K562 (cell line): ENCODE data around the gene RNF217. TPM values are rescaled to one million over a fixed set of nuclear protein-coding genes. Genes with fewer than 3 reads are reported as not detected.
A peak's percentile ranks its signal among the peaks of the same experiment; 100 is the strongest.

Experiments used
- C11orf30 ChIP-seq: fragments of 450-650 bp; IDR thresholded peaks from 2 replicates; pipeline ENCODE4 v1.6.1; 2016; ENCODE audit warnings: low read depth, mild to moderate bottlenecking
- CBFA2T3 ChIP-seq: fragments of 450-650 bp; IDR thresholded peaks from 2 replicates; pipeline ENCODE4 v1.6.1; 2017
- CTBP1 ChIP-seq: fragments of 450-650 bp; IDR thresholded peaks from 2 replicates; pipeline ENCODE4 v1.6.1; 2016; ENCODE audit warnings: borderline replicate concordance
- E2F8 ChIP-seq: fragments of 450-650 bp; IDR thresholded peaks from 2 replicates; pipeline ENCODE4 v1.7.1; 2018; ENCODE audit warnings: mild to moderate bottlenecking, low read depth; ENCODE audit not compliant: partially characterized antibody
- EP300 ChIP-seq: IDR thresholded peaks from 2 replicates; pipeline ENCODE4 v1.6.1; 2012; ENCODE audit warnings: low read length, improper control_type of control experiment
- FOXM1 ChIP-seq, 2 experiments: fragments of 450-650 bp in 1 of 2; sonication (generic) in 1 of 2; formaldehyde crosslinking in 1 of 2; IDR thresholded peaks; 2 replicates each; pipeline versions ENCODE4 v1.6.1 to v1.9.0; 2017 to 2022; ENCODE audit warnings: low read depth in 2 of 2, mild to moderate bottlenecking in 2 of 2, missing genetic modification reagents in 1 of 2, moderate library complexity in 1 of 2
- MAFK ChIP-seq: IDR thresholded peaks from 2 replicates; pipeline ENCODE4 v1.6.1; 2011; ENCODE audit warnings: low read length, improper control_type of control experiment
- MECOM ChIP-seq: fragments of 250-450 bp; sonication (Bioruptor Pico); IDR thresholded peaks from 2 replicates; pipeline ENCODE4 v1.8.0; 2022; ENCODE audit warnings: inconsistent platforms
- MYBL2 ChIP-seq, 2 experiments: fragments of 450-650 bp in 1 of 2; sonication (generic) in 1 of 2; formaldehyde crosslinking in 1 of 2; IDR thresholded peaks; 2 replicates each; pipeline versions ENCODE4 v1.6.1 to v1.8.1; 2017 to 2022; ENCODE audit warnings: borderline replicate concordance in 1 of 2, inconsistent platforms in 1 of 2, low read depth in 1 of 2, mild to moderate bottlenecking in 1 of 2, missing genetic modification reagents in 1 of 2, moderate library complexity in 1 of 2
- NFIC ChIP-seq: fragments of 450-650 bp; IDR thresholded peaks from 2 replicates; pipeline ENCODE4 v1.6.1; 2017; ENCODE audit warnings: mild to moderate bottlenecking, inconsistent platforms
- NFIX ChIP-seq: fragments of 250-450 bp; sonication (Bioruptor Pico); IDR thresholded peaks from 2 replicates; pipeline ENCODE4 v1.4.0; 2020; ENCODE audit warnings: low read depth, mild to moderate bottlenecking, moderate library complexity
- SMARCA4 ChIP-seq: fragments of 450-650 bp; IDR thresholded peaks from 2 replicates; pipeline ENCODE4 v1.6.1; 2016
- SOX6 ChIP-seq: fragments of 450-650 bp; IDR thresholded peaks from 2 replicates; pipeline ENCODE4 v1.6.1; 2014; ENCODE audit warnings: mild to moderate bottlenecking
- TCF3 ChIP-seq: sonication (generic); formaldehyde crosslinking; IDR thresholded peaks from 2 replicates; pipeline ENCODE4 v1.4.0; 2020; ENCODE audit warnings: mild to moderate bottlenecking, missing genetic modification reagents
- TEAD4 ChIP-seq, 2 experiments: sonication (generic) in 1 of 2; formaldehyde crosslinking in 1 of 2; IDR thresholded peaks; 2 replicates each; pipeline versions ENCODE4 v1.6.1 to v1.8.0; 2012 to 2022; ENCODE audit warnings: borderline replicate concordance in 1 of 2, inconsistent platforms in 1 of 2, low read length in 1 of 2, mild to moderate bottlenecking in 1 of 2, missing genetic modification reagents in 1 of 2
- TRIM24 ChIP-seq, 2 experiments: fragments of 450-650 bp; IDR thresholded peaks; 2 replicates each; pipeline ENCODE4 v1.6.1; 2016
- ZBTB11 ChIP-seq, 3 experiments: fragments of 200-800 bp in 1 of 3; fragments of 250-450 bp in 1 of 3; fragments of 450-650 bp in 1 of 3; sonication (Bioruptor Pico) in 1 of 3; sonication (Bioruptor generic) in 1 of 3; formaldehyde crosslinking in 1 of 3; IDR thresholded peaks; 2 replicates each; pipeline versions ENCODE4 v1.6.1 to v1.8.0; 2016 to 2022; ENCODE audit warnings: mild to moderate bottlenecking in 2 of 3, missing genetic modification characterization in 2 of 3, missing compliant biosample characterization in 1 of 3, moderate library complexity in 1 of 3
- ZBTB26 ChIP-seq: fragments of 450-650 bp; formaldehyde crosslinking; IDR thresholded peaks from 2 replicates; pipeline ENCODE4 v1.4.0; 2022; ENCODE audit warnings: missing genetic modification characterization
- ZEB2 ChIP-seq: fragments of 450-650 bp; IDR thresholded peaks from 2 replicates; pipeline ENCODE4 v1.6.1; 2016
- ZNF316 ChIP-seq: fragments of 450-650 bp; IDR thresholded peaks from 2 replicates; pipeline ENCODE4 v1.6.1; 2016
- ZNF696 ChIP-seq: fragments of 250-450 bp; sonication (Bioruptor Pico); conservative IDR thresholded peaks from 2 replicates; pipeline ENCODE4 v1.4.0; 2020; ENCODE audit warnings: mild to moderate bottlenecking, moderate library complexity
- polyA plus RNA-seq, 8 experiments: library from polyadenylated mRNA; depleted of rRNA in 4 of 8; stranded (reverse) in 5 of 8; unstranded in 3 of 8; fragments of >200 nt; fragmentation: Nextera tagmentation in 2 of 8; fragmentation: Illumina TruSeq in 1 of 8; extraction: Ambion mirVana in 2 of 8; extraction: Trizol in 1 of 8; gene quantifications; 2 replicates each; pipeline versions ENCODE4 v1.2.1 to v1.2.3, GENCODE V29; 2011 to 2014; ENCODE audit warnings: inconsistent platforms in 1 of 8, missing spikeins in 1 of 8
- total RNA-seq, 7 experiments: library from RNA; depleted of rRNA in 6 of 7; stranded (reverse); fragments of >200 nt in 6 of 7; fragmentation: Illumina TruSeq in 2 of 7; extraction: Trizol in 2 of 7; gene quantifications; 2 replicates each; pipeline versions ENCODE4 v1.2.1 to v1.2.3, GENCODE V29; 2011 to 2021; ENCODE audit warnings: low replicate concordance in 1 of 7

Gene RNF217
- total and polyA plus RNA-seq, 9 of the 15 experiments (the other 6 are each of a cell fraction or from before 2014, with no cell fraction given) = 2.9 to 25.6 (median 12.0) TPM

- TF ChIP-seq TEAD4 (IDR thresholded peaks at IDR 0.05; ENCODE audit: low read length) (peak; percentile 84), TEAD4 (CRISPR knock-in tag; IDR thresholded peaks at IDR 0.05; ENCODE audit: borderline replicate concordance) (no peak), ZBTB11 (CRISPR knock-in tag; IDR thresholded peaks at IDR 0.05) (no peak), TRIM24 (IDR thresholded peaks at IDR 0.05) (0 out of 4 replicates have a peak, but pooled peaks of 1 of the 2 experiments have one; percentile 25), ZEB2 (peak; percentile 82), C11orf30 (0 out of 2 replicates have a peak, but pooled peaks have one; percentile 27), SMARCA4 (no peak), ZNF316 (peak; percentile 62; the same call in 1 of the 2 replicates), MECOM (peak; percentile 78; the same call in 1 of the 2 replicates), NFIX (CRISPR knock-in tag) (no peak), EP300 (peak; percentile 76), NFIC (peak; percentile 18; the same call in 1 of the 2 replicates), CBFA2T3 (peak; percentile 87), E2F8 (no peak), MYBL2 (IDR thresholded peaks at IDR 0.05; ENCODE audit: low read depth) (peak; percentile 42; the same call in 1 of the 2 replicates), MYBL2 (CRISPR knock-in tag; IDR thresholded peaks at IDR 0.05; ENCODE audit: borderline replicate concordance) (no peak), ZNF696 (CRISPR knock-in tag) (no peak), TCF3 (CRISPR knock-in tag) (peak; percentile 73), FOXM1 (IDR thresholded peaks at IDR 0.05; ENCODE audit: low read depth) (peak; percentile 42; the same call in 1 of the 2 replicates), FOXM1 (CRISPR knock-in tag; IDR thresholded peaks at IDR 0.05; ENCODE audit: low read depth) (no peak), CTBP1 (peak; percentile 28; the same call in 1 of the 2 replicates), SOX6 (peak; percentile 45; the same call in 1 of the 2 replicates), ZBTB26 (no peak), MAFK (no peak)
Observed at GRCh38 chr6:125075741-125076481, 113.7 kb downstream of the RNF217 start (continued).
